GM12864 (cell line): ENCODE measurements around the gene SLC25A41.

ENCODE experiments used
- DNase-seq: peaks from one replicate; pipeline ENCODE4 v3.0.0-alpha.2; 2011; ENCODE audit warnings: low read depth
- H3K4me3 ChIP-seq: 2 replicates; pipeline ENCODE4 v1.5.1; 2011; ENCODE audit warnings: mild to moderate bottlenecking, low read depth, low read length, control low read depth
- CTCF ChIP-seq: IDR thresholded peaks from 2 replicates; pipeline ENCODE4 v1.5.1; 2011; ENCODE audit warnings: low read depth, mild to moderate bottlenecking, moderate library complexity, low read length, control low read depth, inconsistent platforms; ENCODE audit errors: missing control alignments

SLC25A41 gene

DNA sequence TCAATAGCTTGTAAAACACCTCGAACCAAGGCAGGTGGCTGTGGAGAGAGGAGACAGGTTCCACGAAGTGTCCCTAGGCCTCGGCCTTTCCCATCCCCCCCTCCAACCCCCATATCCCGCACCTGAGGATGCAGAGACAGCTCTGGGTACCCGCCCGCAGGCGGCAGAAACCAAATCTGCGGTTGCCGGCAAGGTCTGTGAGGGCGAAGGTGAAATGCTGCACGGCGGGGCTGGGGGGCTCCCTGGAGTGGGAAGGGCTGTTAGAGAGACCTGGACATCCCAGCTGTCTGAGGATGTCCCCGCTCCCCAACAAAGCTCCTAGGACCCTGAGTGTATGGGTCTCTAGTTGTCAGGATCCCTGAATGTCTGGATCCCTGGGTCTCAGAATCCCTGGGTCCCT lies 45.3 kb upstream of the SLC25A41 start:
- no peak for DNase-seq
- H3K4me3 ChIP-seq, result no peak overlapping the region
- no peak for TF ChIP-seq CTCF

GRCh38 chr19:6476896-6477431 lies 43.4 kb upstream of the SLC25A41 start:
- DNase-seq, result no peak
- H3K4me3 ChIP-seq, result no peak overlapping the region
- TF ChIP-seq CTCF, result no peak

- no peak for TF ChIP-seq CTCF
- H3K4me3 ChIP-seq, result no peak overlapping the region
- no peak for DNase-seq
These were observed 42.8 kb upstream of the SLC25A41 start for GRCh38 chr19:6476155-6476895.

- TF ChIP-seq CTCF, result no peak
- H3K4me3 ChIP-seq, result no peak overlapping the region
- no peak for DNase-seq
These were observed 42.0 kb upstream of the SLC25A41 start for GRCh38 chr19:6475321-6476108.

- no peak for TF ChIP-seq CTCF
- DNase-seq, result no peak
- no peak overlapping the region for H3K4me3 ChIP-seq
These were observed 40.1 kb upstream of the SLC25A41 start for GRCh38 chr19:6473647-6474046.

- no peak for TF ChIP-seq CTCF
- H3K4me3 ChIP-seq, result no peak overlapping the region
- DNase-seq, result no peak
These were observed 39.1 kb upstream of the SLC25A41 start for GRCh38 chr19:6472713-6473112.

DNA sequence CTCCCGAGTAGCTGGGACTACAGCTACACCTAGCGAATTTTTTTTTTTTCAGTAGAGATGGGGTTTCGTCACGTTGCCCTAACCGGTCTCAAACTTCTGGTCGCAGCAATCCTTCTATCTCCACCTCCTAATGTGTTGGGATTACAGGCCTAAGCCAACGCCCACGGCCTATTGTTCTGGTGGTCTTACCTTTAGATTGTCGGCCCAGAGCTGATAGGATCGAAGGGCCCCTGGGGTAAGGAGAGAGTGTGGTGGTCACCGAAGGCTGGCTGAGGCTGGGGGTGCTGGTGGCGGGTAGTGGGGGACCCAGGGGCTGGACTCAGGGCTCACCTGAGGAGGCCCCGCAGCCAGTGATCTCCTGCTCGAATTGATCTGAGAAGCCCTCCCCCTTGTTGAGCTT lies 37.5 kb upstream of the SLC25A41 start:
- TF ChIP-seq CTCF, result no peak
- DNase-seq, result no peak
- H3K4me3 ChIP-seq, result no peak overlapping the region
